ENCODE measurements around the gene CBX8.

DNA sequence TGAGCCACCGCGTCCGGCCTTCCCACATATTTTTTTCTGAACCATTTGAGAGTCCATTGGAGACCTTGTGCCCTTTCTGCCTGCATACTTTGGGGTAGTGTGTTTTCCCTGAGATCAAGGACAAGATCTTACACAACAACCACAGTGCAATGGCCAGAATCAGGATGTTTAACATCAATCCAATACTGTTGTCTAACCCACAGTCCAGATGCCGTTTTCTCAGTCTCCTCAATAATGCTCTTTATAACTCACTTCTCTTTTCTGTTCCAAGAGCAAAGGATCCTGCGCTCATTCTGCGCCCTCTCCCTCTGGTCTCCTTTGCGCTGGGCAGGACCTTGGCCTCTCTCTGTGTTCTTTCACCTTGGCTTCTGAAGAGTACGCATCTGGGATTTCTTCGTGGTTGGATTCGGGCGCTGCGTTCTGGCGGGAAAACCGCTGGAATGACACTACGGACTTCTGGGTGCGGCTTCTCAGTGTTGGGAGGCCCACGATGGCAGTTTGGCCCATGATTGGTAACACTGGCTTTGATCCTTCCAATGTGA, 25.8 kb upstream of the CBX8 start:
- TF ChIP-seq EZH2 (IDR thresholded peaks at IDR 0.05; ENCODE audit: borderline replicate concordance, low read depth, low read length, severe bottlenecking) = no peak
- TF ChIP-seq, protein P1, sequence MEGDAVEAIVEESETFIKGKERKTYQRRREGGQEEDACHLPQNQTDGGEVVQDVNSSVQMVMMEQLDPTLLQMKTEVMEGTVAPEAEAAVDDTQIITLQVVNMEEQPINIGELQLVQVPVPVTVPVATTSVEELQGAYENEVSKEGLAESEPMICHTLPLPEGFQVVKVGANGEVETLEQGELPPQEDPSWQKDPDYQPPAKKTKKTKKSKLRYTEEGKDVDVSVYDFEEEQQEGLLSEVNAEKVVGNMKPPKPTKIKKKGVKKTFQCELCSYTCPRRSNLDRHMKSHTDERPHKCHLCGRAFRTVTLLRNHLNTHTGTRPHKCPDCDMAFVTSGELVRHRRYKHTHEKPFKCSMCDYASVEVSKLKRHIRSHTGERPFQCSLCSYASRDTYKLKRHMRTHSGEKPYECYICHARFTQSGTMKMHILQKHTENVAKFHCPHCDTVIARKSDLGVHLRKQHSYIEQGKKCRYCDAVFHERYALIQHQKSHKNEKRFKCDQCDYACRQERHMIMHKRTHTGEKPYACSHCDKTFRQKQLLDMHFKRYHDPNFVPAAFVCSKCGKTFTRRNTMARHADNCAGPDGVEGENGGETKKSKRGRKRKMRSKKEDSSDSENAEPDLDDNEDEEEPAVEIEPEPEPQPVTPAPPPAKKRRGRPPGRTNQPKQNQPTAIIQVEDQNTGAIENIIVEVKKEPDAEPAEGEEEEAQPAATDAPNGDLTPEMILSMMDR (IDR thresholded peaks at IDR 0.05; ENCODE audit: borderline replicate concordance, extremely low read depth, low read length, poor library complexity, severe bottlenecking) = no peak

All from DND-41 (cell line).